HUES64 (cell line): ENCODE results near the gene SPDYE16.
"Not testable (repeated sequence)": the region's sequence is repeated elsewhere in the genome, so short reads cannot be mapped to it uniquely, and the experiment has no call there.

Experiments used
- H3K27ac ChIP-seq: 2 replicates; pipeline ENCODE4 v1.7.0; 2013; ENCODE audit warnings: low read depth, low read length, inconsistent platforms
- H3K27me3 ChIP-seq: 2 replicates; pipeline ENCODE4 v1.6.1; 2013; ENCODE audit warnings: mild to moderate bottlenecking, low read length; ENCODE audit not compliant: insufficient read depth
- H3K36me3 ChIP-seq: 2 replicates; pipeline ENCODE4 v1.6.1; 2013; ENCODE audit warnings: mild to moderate bottlenecking, low read length; ENCODE audit not compliant: insufficient read depth
- H3K4me1 ChIP-seq: 2 replicates; pipeline ENCODE4 v1.6.1; 2013; ENCODE audit warnings: mild to moderate bottlenecking, low read length, moderate library complexity; ENCODE audit not compliant: insufficient read depth
- H3K4me3 ChIP-seq: 2 replicates; pipeline ENCODE4 v1.5.1; 2013; ENCODE audit warnings: mild to moderate bottlenecking, low read length, moderate library complexity
- H3K9ac ChIP-seq: 2 replicates; pipeline ENCODE4 v1.6.1; 2013; ENCODE audit warnings: mild to moderate bottlenecking, low read depth, low read length
- H3K9me3 ChIP-seq: 2 replicates; pipeline ENCODE4 v1.6.1; 2013; ENCODE audit warnings: low read depth, low read length; ENCODE audit not compliant: insufficient read depth
- WGBS: fragments of 150-250, 120-280 bp; methylation state at CpG from one replicate; pipeline ENCODE4 v1.1.7; 2013; ENCODE audit warnings: missing lambda C conversion rate; 5-methylcytosine and 5-hydroxymethylcytosine counted together

The SPDYE16 gene

GRCh38 chr7:76572296-76572695 is 29.2 kb upstream of the SPDYE16 start:
- H3K27ac ChIP-seq, H3K27me3 ChIP-seq, H3K9ac ChIP-seq, H3K4me3 ChIP-seq, H3K9me3 ChIP-seq, H3K4me1 ChIP-seq, H3K36me3 ChIP-seq: not testable (repeated sequence)
- 90% methylated on average over 3 of the region's 3 CpGs for WGBS

- H3K9me3 ChIP-seq, H3K4me1 ChIP-seq, H3K4me3 ChIP-seq, H3K27ac ChIP-seq, H3K27me3 ChIP-seq, H3K9ac ChIP-seq: not testable (repeated sequence)
- H3K36me3 ChIP-seq, result peaks cover 10% of the 10 kb centered on the region
- WGBS, result 91% methylated on average over 4 of the region's 4 CpGs
Observed at GRCh38 chr7:76570324-76570775, 27.3 kb upstream of the SPDYE16 start.

- H3K27me3 ChIP-seq, H3K4me3 ChIP-seq, H3K27ac ChIP-seq, H3K4me1 ChIP-seq, H3K9ac ChIP-seq, H3K9me3 ChIP-seq: not testable (repeated sequence)
- H3K36me3 ChIP-seq, result peaks cover 10% of the 10 kb centered on the region
Observed at GRCh38 chr7:76568742-76569141, 25.6 kb upstream of the SPDYE16 start.

- H3K4me3 ChIP-seq, H3K27me3 ChIP-seq, H3K9ac ChIP-seq, H3K9me3 ChIP-seq, H3K27ac ChIP-seq, H3K4me1 ChIP-seq: not testable (repeated sequence)
- H3K36me3 ChIP-seq, result peaks cover 10% of the 10 kb centered on the region
Observed at GRCh38 chr7:76567753-76568152, 24.7 kb upstream of the SPDYE16 start.

GRCh38 chr7:76567311-76567710 is 24.2 kb upstream of the SPDYE16 start:
- H3K27me3 ChIP-seq, H3K4me1 ChIP-seq, H3K4me3 ChIP-seq, H3K9ac ChIP-seq, H3K27ac ChIP-seq, H3K9me3 ChIP-seq: not testable (repeated sequence)
- 90% methylated on average over 1 of the region's 4 CpGs for WGBS
- H3K36me3 ChIP-seq, result peaks cover 10% of the 10 kb centered on the region

- H3K9me3 ChIP-seq, H3K9ac ChIP-seq, H3K27ac ChIP-seq, H3K4me1 ChIP-seq, H3K4me3 ChIP-seq, H3K27me3 ChIP-seq: not testable (repeated sequence)
- 100% methylated on average over 1 of the region's 3 CpGs for WGBS
- peaks cover 10% of the 10 kb centered on the region for H3K36me3 ChIP-seq
Observed at GRCh38 chr7:76565001-76565400, 21.9 kb upstream of the SPDYE16 start.

GRCh38 chr7:76561342-76561741 is 18.2 kb upstream of the SPDYE16 start:
- 100% methylated on average over 3 of the region's 3 CpGs for WGBS
- H3K36me3 ChIP-seq, H3K27ac ChIP-seq, H3K27me3 ChIP-seq, H3K4me3 ChIP-seq, H3K9ac ChIP-seq, H3K4me1 ChIP-seq, H3K9me3 ChIP-seq: not testable (repeated sequence)

GRCh38 chr7:76560157-76560556 is 17.1 kb upstream of the SPDYE16 start:
- not testable (repeated sequence) for H3K4me1 ChIP-seq, H3K4me3 ChIP-seq, H3K36me3 ChIP-seq, H3K27ac ChIP-seq, H3K9ac ChIP-seq, H3K27me3 ChIP-seq, H3K9me3 ChIP-seq
- WGBS, result 84% methylated on average over 4 of the region's 4 CpGs

GRCh38 chr7:76559685-76560084 is 16.6 kb upstream of the SPDYE16 start:
- not testable (repeated sequence) for H3K9me3 ChIP-seq, H3K36me3 ChIP-seq, H3K4me3 ChIP-seq, H3K9ac ChIP-seq, H3K4me1 ChIP-seq, H3K27me3 ChIP-seq, H3K27ac ChIP-seq
- WGBS, result 79% methylated on average over 1 of the region's 6 CpGs

- H3K27me3 ChIP-seq, H3K4me1 ChIP-seq, H3K36me3 ChIP-seq, H3K9ac ChIP-seq, H3K27ac ChIP-seq, H3K4me3 ChIP-seq, H3K9me3 ChIP-seq: not testable (repeated sequence)
- 93% methylated on average over 2 of the region's 6 CpGs for WGBS
Observed at GRCh38 chr7:76551992-76552391, 8.9 kb upstream of the SPDYE16 start.

GRCh38 chr7:76549855-76550248 is 6.8 kb upstream of the SPDYE16 start:
- Histone ChIP-seq H3K9ac (peak overlapping the region; percentile 83), H3K4me3 (peak overlapping the region; percentile 84)
- H3K9me3 ChIP-seq, H3K4me1 ChIP-seq, H3K27me3 ChIP-seq, H3K36me3 ChIP-seq, H3K27ac ChIP-seq: not testable (repeated sequence)
- WGBS, result 1% methylated on average over 18 of the region's 19 CpGs

GRCh38 chr7:76549025-76549854 is 6.1 kb upstream of the SPDYE16 start:
- H3K36me3 ChIP-seq, H3K27me3 ChIP-seq, H3K4me1 ChIP-seq, H3K9me3 ChIP-seq: not testable (repeated sequence)
- Histone ChIP-seq H3K4me3 (peak overlapping the region; percentile 84), H3K9ac (peak overlapping the region; percentile 83), H3K27ac (peak overlapping the region; percentile 58; the same call in 1 of the 2 replicates)
- under 1% methylated on average over 71 of the region's 71 CpGs for WGBS
